ENCODE data around the gene ABHD8.
"Not testable (repeated sequence)": the region's sequence is repeated elsewhere in the genome, so short reads cannot be mapped to it uniquely, and the experiment has no call there.

The ABHD8 gene

DNA sequence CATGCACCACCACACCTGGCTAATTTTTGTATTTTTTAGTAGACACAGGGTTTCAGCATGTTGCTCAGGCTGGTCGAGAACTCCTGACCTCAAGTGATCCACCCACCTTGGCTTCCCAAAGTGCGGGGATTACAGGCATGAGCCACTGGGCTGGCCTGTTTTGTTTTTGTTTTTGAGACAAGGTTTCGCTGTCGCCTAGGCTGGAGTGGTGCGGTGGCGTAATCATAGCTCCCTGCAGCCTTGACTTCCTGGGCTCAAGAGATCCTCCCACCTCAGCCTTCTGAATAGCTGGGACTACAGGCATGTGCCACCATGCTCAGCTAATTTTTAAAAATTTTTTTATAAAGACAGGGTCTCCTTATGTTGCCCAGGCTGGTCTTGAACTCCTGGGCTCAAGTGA, 7.7 kb downstream of the ABHD8 start:
- H3K4me1 ChIP-seq (ENCODE audit: control insufficient read depth, insufficient read depth, low read length); H3K27ac ChIP-seq (ENCODE audit: low read depth, low read length); H3K36me3 ChIP-seq (ENCODE audit: control insufficient read depth, insufficient read depth, low read length): not testable (repeated sequence)

DNA sequence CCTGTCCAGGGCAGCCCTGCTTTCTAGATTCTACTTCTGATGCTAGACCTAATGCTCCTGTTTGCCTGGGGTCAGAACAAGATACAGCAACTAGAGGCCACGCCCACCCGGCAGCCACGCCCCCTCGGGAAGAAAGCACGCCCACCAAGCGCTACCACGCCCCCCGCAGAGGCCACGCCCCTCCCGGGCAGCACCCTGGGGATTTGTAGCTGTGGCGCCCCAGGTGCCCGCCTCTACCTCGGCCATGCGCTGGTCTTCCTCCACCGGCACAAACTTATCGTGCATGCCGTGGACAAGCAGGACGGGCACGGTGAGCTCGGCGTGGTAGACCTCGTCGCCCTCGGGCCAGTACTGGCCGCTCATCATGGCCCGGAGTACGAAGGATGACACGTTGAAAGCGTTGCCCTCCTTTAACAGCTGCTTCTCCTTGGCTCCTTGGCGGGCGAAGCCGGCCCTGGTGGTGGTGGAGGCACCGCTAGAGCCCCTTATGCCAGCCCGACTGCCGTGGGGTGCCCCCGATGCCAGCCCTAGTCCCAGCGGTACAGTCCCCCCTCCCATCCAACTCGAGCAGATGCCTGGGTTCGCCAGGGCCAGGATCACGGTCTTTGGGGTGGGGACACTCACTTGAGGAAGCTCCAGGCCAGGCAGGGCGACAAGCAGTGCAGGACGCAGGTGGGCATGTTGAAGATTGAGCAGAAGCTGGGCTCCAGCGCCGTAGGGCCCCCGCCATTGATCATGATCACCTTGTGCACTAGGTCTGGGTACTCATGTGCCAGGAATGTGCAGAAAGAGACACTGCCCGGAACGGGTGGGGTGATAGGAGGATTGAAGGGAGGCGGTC, 9.0 kb downstream of the ABHD8 start:
- Histone ChIP-seq H3K9ac (ENCODE audit: low read length) (no peak overlapping the region), H3K4me1 (ENCODE audit: control insufficient read depth, insufficient read depth, low read length) (no peaks in the 10 kb centered on the region), H3K27ac (ENCODE audit: low read depth, low read length) (no peak overlapping the region), H3K27me3 (ENCODE audit: control insufficient read depth, insufficient read depth, low read length) (no peaks in the 10 kb centered on the region), H3K36me3 (ENCODE audit: control insufficient read depth, insufficient read depth, low read length) (no peaks in the 10 kb centered on the region), H3K4me3 (ENCODE audit: low read length) (no peak overlapping the region)

More for the DNA sequence above, 7.7 kb downstream of the ABHD8 start:
- H3K9ac ChIP-seq (ENCODE audit: low read length); H3K27me3 ChIP-seq (ENCODE audit: control insufficient read depth, insufficient read depth, low read length); H3K4me3 ChIP-seq (ENCODE audit: low read length): not testable (repeated sequence)

DNA sequence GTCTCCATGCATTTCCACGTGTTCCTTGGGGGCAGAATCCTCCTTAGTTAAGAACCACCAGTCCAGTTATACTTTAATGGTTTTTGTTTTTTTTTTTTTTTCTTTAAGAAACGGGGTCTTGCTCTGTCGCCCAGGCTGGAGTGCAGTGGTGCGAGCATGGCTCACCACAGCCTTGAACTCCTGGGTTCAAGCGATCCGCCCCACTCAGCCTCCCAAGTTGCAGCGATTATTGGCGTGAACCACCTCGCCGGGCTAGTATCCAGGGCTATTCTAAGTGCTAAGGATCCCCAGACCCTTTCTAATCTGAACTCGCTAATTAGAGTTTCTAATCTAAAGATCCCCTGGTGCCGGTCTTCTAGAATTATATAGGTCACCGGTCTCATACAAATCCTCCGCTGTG, 9.6 kb downstream of the ABHD8 start:
- Histone ChIP-seq H3K27ac (ENCODE audit: low read depth, low read length) (no peak overlapping the region), H3K9ac (ENCODE audit: low read length) (no peak overlapping the region), H3K27me3 (ENCODE audit: control insufficient read depth, insufficient read depth, low read length) (no peaks in the 10 kb centered on the region), H3K4me3 (ENCODE audit: low read length) (no peak overlapping the region), H3K36me3 (ENCODE audit: control insufficient read depth, insufficient read depth, low read length) (no peaks in the 10 kb centered on the region), H3K4me1 (ENCODE audit: control insufficient read depth, insufficient read depth, low read length) (no peaks in the 10 kb centered on the region)

DNA sequence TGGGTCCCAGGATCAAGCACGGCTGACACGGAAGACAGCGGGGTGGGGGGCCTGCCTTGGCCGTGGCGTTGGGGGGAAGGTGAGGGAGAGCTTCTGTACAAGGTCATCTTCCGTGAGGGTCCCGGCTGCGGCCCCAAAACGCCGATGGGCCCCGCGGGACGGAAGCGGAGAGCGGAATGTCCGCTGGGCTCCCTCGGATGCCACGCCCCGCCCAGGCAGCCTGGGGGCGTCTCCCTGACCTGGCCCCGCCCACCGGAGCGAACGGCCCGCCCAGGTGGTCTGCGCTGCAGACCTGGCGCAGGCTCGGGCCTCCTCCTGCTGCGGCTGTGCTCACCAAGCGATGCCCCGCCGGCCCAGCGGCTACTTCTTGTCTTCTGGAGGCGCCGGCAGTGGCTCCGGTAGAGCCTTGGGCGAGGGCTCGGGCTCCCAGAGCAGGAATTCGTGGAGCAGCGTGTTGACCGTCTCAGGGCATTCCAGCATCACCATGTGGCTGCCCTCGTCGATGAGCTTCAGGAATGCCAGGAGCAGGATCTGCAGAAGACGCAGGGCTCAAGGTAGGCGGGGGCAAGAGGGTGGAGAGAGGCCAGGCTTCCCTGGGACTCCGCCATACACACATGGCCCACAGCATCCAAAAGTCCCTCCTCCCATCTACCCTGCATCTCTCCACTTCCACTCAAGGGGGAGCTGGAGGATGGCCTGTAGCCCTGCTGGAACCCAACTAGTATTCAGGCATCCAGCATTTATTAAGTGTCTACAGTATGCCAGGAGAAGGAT, 10.7 kb downstream of the ABHD8 start:
- H3K27ac ChIP-seq (ENCODE audit: low read depth, low read length): peak overlapping the region; percentile 66
- no peaks in the 10 kb centered on the region for H3K4me1 ChIP-seq (ENCODE audit: control insufficient read depth, insufficient read depth, low read length)
- no peak overlapping the region for H3K9ac ChIP-seq (ENCODE audit: low read length)
- H3K4me3 ChIP-seq (ENCODE audit: low read length): peak overlapping the region; percentile 78
- no peaks in the 10 kb centered on the region for H3K27me3 ChIP-seq (ENCODE audit: control insufficient read depth, insufficient read depth, low read length)
- H3K36me3 ChIP-seq (ENCODE audit: control insufficient read depth, insufficient read depth, low read length): no peaks in the 10 kb centered on the region

DNA sequence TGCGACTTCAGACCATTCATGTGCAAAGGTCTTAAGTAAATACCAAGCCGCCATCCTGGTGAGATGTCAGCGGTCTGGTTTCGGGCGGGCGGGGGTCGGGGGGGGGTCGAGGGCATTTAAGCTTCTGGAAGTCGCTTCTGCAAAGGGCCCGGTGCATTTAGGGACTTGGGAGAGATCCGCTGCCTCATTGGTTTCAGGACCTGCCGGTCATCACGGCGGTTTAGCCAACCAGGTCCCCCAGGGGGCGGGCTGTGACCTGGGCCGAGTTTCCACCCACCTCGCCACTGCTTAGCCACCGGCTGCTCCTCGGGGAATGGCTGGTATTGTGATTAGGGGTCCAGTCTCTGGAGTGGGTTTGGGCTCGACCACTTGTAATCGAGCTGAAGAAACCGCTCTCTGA, 13.7 kb downstream of the ABHD8 start:
- no peak overlapping the region for H3K9ac ChIP-seq (ENCODE audit: low read length)

DNA sequence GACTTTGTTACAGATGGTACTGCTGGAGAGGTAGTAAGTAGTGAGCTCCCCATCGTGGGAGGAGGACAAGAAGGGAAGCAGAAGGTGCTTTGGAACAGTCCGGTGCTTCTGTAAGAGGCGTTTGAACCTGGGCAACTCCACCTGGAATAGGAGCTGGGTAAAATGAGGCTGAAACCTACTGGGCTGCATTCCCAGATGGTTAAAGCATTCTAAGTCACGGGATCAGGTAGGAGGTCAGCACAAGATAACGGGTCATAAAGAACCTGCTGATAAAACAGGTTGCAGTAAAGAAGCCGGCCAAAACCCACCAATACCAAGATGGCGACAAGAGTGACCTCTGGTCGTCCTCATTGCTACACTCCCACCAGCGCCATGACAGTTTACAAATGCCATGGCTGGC, 16.5 kb downstream of the ABHD8 start:
- H3K4me3 ChIP-seq (ENCODE audit: low read length): no peak overlapping the region
- H3K9ac ChIP-seq (ENCODE audit: low read length): no peak overlapping the region
- peaks cover 7% of the 10 kb centered on the region for H3K27me3 ChIP-seq (ENCODE audit: control insufficient read depth, insufficient read depth, low read length)
- H3K4me1 ChIP-seq (ENCODE audit: control insufficient read depth, insufficient read depth, low read length): no peaks in the 10 kb centered on the region
- no peaks in the 10 kb centered on the region for H3K36me3 ChIP-seq (ENCODE audit: control insufficient read depth, insufficient read depth, low read length)
- H3K27ac ChIP-seq (ENCODE audit: low read depth, low read length): no peak overlapping the region

More for the DNA sequence above, 13.7 kb downstream of the ABHD8 start:
- H3K36me3 ChIP-seq (ENCODE audit: control insufficient read depth, insufficient read depth, low read length): no peaks in the 10 kb centered on the region
- no peaks in the 10 kb centered on the region for H3K27me3 ChIP-seq (ENCODE audit: control insufficient read depth, insufficient read depth, low read length)
- no peak overlapping the region for H3K27ac ChIP-seq (ENCODE audit: low read depth, low read length)
- H3K4me1 ChIP-seq (ENCODE audit: control insufficient read depth, insufficient read depth, low read length): no peaks in the 10 kb centered on the region
- no peak overlapping the region for H3K4me3 ChIP-seq (ENCODE audit: low read length)

DNA sequence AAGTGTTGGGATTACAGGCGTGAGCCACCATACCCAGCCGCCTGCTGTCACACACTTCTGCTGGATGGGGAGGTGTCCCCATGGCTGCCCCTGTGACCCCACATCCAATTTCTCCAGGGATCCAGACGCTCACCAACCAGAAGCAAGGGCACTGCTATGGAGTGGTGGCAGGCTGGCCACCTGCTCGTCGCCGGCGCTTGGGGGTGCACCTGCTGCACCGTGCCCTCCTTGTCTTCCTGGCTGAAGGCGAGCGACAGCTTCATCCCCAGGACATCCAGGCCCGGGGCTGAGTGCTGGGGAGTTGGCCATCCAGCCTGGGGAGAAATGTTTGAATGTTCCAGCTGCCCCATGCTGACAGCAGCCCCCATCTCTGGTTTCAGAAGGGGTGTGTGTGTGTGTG, 17.0 kb downstream of the ABHD8 start:
- H3K4me1 ChIP-seq (ENCODE audit: control insufficient read depth, insufficient read depth, low read length): no peaks in the 10 kb centered on the region
- H3K27ac ChIP-seq (ENCODE audit: low read depth, low read length): no peak overlapping the region
- H3K9ac ChIP-seq (ENCODE audit: low read length): no peak overlapping the region
- H3K4me3 ChIP-seq (ENCODE audit: low read length): no peak overlapping the region
- H3K36me3 ChIP-seq (ENCODE audit: control insufficient read depth, insufficient read depth, low read length): no peaks in the 10 kb centered on the region
- H3K27me3 ChIP-seq (ENCODE audit: control insufficient read depth, insufficient read depth, low read length): peaks cover 7% of the 10 kb centered on the region

DNA sequence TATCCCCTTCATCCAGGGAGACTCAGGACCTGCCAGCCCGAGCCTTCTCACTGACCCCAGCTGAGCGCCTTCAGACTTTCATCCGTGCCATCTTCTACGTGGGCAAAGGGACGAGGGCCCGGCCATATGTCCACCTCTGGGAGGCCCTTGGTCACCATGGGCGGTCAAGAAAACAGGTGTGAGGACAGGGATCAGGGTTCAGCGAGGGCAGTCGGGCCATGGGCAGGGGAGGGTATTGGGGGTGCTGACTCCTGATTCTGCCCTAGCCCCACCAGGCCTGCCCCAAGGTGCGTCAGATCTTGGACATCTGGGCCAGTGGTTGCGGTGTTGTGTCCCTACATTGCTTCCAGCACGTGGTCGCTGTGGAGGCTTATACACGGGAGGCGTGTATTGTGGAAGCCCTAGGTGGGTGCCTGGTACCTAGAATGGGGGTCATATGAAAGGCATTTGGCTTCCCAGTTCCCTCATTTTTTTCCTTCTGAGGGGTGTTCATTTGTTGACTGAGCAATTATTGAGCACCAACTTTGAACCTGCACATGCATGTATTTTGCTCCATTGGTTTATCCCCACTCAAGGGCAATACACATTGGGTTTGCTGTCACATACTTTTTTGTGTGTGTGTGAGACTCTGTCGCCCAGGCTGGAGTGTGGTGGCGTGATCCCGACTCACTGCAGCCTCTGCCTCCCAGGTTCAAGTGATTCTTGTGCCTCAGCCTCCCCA, 17.6 kb downstream of the ABHD8 start:
- H3K4me3 ChIP-seq (ENCODE audit: low read length): no peak overlapping the region
- H3K9ac ChIP-seq (ENCODE audit: low read length): no peak overlapping the region
- peaks cover 9% of the 10 kb centered on the region for H3K27me3 ChIP-seq (ENCODE audit: control insufficient read depth, insufficient read depth, low read length)
- no peaks in the 10 kb centered on the region for H3K4me1 ChIP-seq (ENCODE audit: control insufficient read depth, insufficient read depth, low read length)
- H3K36me3 ChIP-seq (ENCODE audit: control insufficient read depth, insufficient read depth, low read length): no peaks in the 10 kb centered on the region
- no peak overlapping the region for H3K27ac ChIP-seq (ENCODE audit: low read depth, low read length)

DNA sequence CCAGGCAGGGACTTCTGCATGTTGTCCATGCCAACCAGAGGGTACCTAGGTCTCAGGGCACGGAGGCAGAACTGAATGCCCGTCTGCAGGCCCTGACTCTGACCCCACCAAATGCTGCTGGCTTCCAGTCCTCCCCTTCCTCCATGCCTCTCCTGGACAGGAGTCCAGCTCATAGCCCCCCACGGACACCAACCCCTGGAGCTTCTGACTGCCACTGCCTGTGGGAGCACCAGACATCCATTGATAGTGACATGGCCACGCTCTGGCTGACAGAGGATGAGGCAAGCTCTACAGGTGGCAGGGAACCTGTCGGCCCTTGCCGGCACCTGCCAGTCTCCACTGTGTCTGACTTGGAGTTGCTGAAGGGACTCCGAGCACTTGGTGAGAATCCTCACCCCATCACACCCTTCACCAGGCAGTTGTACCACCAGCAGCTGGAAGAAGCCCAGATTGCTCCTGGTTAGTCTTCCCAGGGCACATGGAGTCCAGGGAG, 19.7 kb downstream of the ABHD8 start:
- Histone ChIP-seq H3K27ac (ENCODE audit: low read depth, low read length) (no peak overlapping the region), H3K36me3 (ENCODE audit: control insufficient read depth, insufficient read depth, low read length) (no peaks in the 10 kb centered on the region), H3K27me3 (ENCODE audit: control insufficient read depth, insufficient read depth, low read length) (peaks cover 9% of the 10 kb centered on the region), H3K9ac (ENCODE audit: low read length) (no peak overlapping the region), H3K4me1 (ENCODE audit: control insufficient read depth, insufficient read depth, low read length) (no peaks in the 10 kb centered on the region), H3K4me3 (ENCODE audit: low read length) (no peak overlapping the region)

DNA sequence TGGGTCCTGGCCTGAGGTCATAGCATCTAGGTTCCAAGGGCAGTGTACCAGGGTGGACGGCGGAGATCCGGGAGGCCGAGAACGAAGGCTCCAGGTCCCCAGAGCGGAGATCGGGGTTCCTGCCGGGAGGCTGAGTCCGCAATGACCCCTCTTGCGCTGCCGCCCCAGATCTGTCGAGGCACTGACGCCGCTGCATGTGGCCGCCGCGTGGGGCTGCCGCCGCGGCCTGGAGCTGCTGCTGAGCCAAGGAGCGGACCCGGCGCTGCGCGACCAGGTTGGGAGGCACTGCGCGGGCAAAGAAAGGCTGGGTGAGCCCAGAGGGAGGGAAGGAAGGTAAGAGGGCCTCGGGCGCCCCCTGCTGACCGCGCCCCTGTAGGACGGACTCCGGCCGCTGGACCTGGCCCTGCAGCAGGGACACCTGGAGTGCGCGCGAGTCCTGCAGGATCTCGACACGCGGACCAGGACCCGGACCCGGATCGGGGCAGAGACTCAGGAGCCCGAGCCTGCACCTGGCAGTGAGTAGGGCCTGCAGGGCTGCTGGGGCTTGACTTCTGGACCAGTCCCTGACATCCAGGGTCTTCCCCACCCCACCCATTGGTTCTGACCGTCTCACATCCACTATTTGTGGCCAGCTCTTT, 20.6 kb downstream of the ABHD8 start:
- H3K4me3 ChIP-seq (ENCODE audit: low read length): peak overlapping the region; percentile 65
- H3K9ac ChIP-seq (ENCODE audit: low read length): no peak overlapping the region

DNA sequence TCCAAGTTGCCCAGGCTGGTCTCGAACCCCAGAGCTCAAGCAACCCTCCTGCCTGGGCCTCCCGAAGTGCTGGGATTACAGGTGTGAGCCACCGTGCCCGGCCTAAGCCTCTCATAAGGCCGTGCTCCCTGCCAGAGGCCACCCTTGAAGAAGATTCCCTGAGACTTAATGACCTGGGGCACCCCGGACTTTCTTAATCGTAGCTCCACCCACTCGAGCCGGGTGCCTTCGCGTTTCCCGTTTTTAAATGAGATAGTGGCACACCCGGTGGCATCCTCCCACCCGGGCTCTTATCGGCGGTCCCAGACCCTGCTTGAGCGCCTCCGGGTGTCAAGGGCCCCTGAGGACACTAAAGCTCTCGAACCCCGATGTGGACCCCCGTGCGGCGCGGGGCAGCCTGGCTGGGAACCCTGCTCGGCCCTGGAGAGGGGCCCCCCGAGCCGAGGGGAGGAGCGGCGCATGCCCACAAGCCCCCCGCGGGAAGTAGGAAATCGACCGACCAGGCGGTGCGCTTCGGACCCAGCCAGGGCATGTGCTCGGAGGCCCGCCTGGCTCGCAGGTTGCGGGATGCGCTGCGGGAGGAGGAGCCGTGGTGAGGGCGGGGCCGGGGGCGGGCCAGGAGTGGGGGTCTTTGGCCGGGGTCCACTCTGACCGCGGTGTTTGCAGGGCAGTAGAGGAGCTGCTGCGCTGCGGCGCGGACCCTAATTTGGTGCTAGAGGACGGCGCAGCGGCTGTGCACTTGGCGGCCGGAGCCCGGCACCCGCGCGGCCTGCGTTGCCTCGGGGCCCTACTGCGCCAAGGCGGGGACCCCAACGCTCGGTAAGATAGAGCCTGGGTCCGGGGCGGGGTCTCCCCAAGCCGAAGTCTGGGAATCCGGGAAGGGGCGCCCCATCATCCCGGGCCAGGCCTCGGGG, 21.6 kb downstream of the ABHD8 start, which contains the start of gene ANKLE1:
TSS of gene ANKLE1 (plus strand) at position 511 of the 914 bp plus-strand sequence. CDS start at position 531, 20 bp downstream.
- Histone ChIP-seq H3K4me1 (ENCODE audit: control insufficient read depth, insufficient read depth, low read length) (no peaks in the 10 kb centered on the region), H3K27ac (ENCODE audit: low read depth, low read length) (no peak within 1 kb of the TSS), H3K36me3 (ENCODE audit: control insufficient read depth, insufficient read depth, low read length) (peaks cover 3% of the 10 kb centered on the region), H3K9ac (ENCODE audit: low read length) (no peak within 1 kb of the TSS), H3K27me3 (ENCODE audit: control insufficient read depth, insufficient read depth, low read length) (peaks cover 9% of the 10 kb centered on the region), H3K4me3 (ENCODE audit: low read length) (peak within 1 kb of the TSS; percentile 65)

More for the DNA sequence above, 20.6 kb downstream of the ABHD8 start:
- Histone ChIP-seq H3K27ac (ENCODE audit: low read depth, low read length) (no peak overlapping the region), H3K36me3 (ENCODE audit: control insufficient read depth, insufficient read depth, low read length) (no peaks in the 10 kb centered on the region), H3K4me1 (ENCODE audit: control insufficient read depth, insufficient read depth, low read length) (no peaks in the 10 kb centered on the region), H3K27me3 (ENCODE audit: control insufficient read depth, insufficient read depth, low read length) (peaks cover 9% of the 10 kb centered on the region)
